H1 (cell line): ENCODE data around the gene ZBTB43.

Experiments
- CTCF ChIP-seq, 3 experiments: IDR thresholded peaks; 1 replicate in 2 of 3; 2 replicates in 1 of 3; pipeline versions ENCODE4 v1.5.1 to v1.6.1; 2011; ENCODE audit warnings: low read length in 3 of 3, mild to moderate bottlenecking in 3 of 3, inconsistent platforms in 2 of 3, low read depth in 1 of 3, moderate library complexity in 1 of 3; ENCODE audit not compliant: insufficient read depth in 1 of 3; ENCODE audit errors: control extremely low read depth in 1 of 3
- EGR1 ChIP-seq: IDR thresholded peaks from 2 replicates; pipeline ENCODE4 v1.6.1; 2011; ENCODE audit warnings: low read depth, low read length, borderline replicate concordance
- EZH2 ChIP-seq: fragments of 200-600 bp; sonication (generic); IDR thresholded peaks from 2 replicates; pipeline ENCODE4 v1.7.1; 2012; ENCODE audit warnings: low read depth, mild to moderate bottlenecking, moderate library complexity, low read length, inconsistent platforms; ENCODE audit not compliant: severe bottlenecking
- JUND ChIP-seq: IDR thresholded peaks from 2 replicates; pipeline ENCODE4 v1.6.1; 2011; ENCODE audit warnings: mild to moderate bottlenecking, improper control_type of control experiment, low read length
- POLR2A ChIP-seq, 2 experiments: IDR thresholded peaks; 1 replicate in 1 of 2; 2 replicates in 1 of 2; pipeline ENCODE4 v1.6.1; 2011; ENCODE audit warnings: low read depth in 2 of 2, low read length in 2 of 2, mild to moderate bottlenecking in 2 of 2; ENCODE audit errors: control extremely low read depth in 1 of 2
- RAD21 ChIP-seq, 2 experiments: IDR thresholded peaks in 1 of 2; conservative IDR thresholded peaks in 1 of 2; 2 replicates each; pipeline ENCODE4 v1.6.1; 2011; ENCODE audit warnings: low read depth in 2 of 2, low read length in 2 of 2, improper control_type of control experiment in 1 of 2, inconsistent platforms in 1 of 2, mild to moderate bottlenecking in 1 of 2, moderate library complexity in 1 of 2
- SRF ChIP-seq: IDR thresholded peaks from 2 replicates; pipeline ENCODE4 v1.6.1; 2011; ENCODE audit warnings: mild to moderate bottlenecking, low read depth, low read length, moderate library complexity
- TEAD4 ChIP-seq: IDR thresholded peaks from 2 replicates; pipeline ENCODE4 v1.6.1; 2012; ENCODE audit warnings: low read depth, low read length, inconsistent platforms, mixed read lengths
- USF2 ChIP-seq: IDR thresholded peaks from 2 replicates; pipeline ENCODE4 v1.6.1; 2011; ENCODE audit warnings: low read length, improper control_type of control experiment
- YY1 ChIP-seq: IDR thresholded peaks from 2 replicates; pipeline ENCODE4 v1.6.1; 2011; ENCODE audit warnings: low read depth, mild to moderate bottlenecking, low read length
- ZNF274 ChIP-seq: IDR thresholded peaks from 2 replicates; pipeline ENCODE4 v1.7.0; 2012; ENCODE audit warnings: low read length, borderline replicate concordance; ENCODE audit errors: extremely low read depth

GRCh38 chr9:126827227-126827626 is 22.4 kb downstream of the ZBTB43 start:
- TF ChIP-seq CTCF (IDR thresholded peaks at IDR 0.05; ENCODE audit: control extremely low read depth in 1 of 3, insufficient read depth in 1 of 3, low read depth in 1 of 3, low read length in 3 of 3) (no peak), EGR1 (no peak), EZH2 (no peak), JUND (no peak), RAD21 (IDR thresholded peaks at IDR 0.05 in 1 of 2, conservative IDR thresholded peaks at IDR 0.05 in 1 of 2; ENCODE audit: low read depth in 2 of 2, low read length in 2 of 2) (no peak), USF2 (no peak), SRF (no peak), TEAD4 (no peak), ZNF274 (no peak), YY1 (no peak), POLR2A (IDR thresholded peaks at IDR 0.05; ENCODE audit: control extremely low read depth in 1 of 2, low read depth in 2 of 2, low read length in 2 of 2) (no peak)
